ENCODE results near the gene UGT3A1. TPM values are rescaled to one million over a fixed set of nuclear protein-coding genes. Genes with fewer than 3 reads are reported as not detected.
A peak's percentile ranks its signal among the peaks of the same experiment; 100 is the strongest.

UGT3A1 gene
- total RNA-seq, 1 experiment from 2014 or later, result 0.87 TPM

DNA sequence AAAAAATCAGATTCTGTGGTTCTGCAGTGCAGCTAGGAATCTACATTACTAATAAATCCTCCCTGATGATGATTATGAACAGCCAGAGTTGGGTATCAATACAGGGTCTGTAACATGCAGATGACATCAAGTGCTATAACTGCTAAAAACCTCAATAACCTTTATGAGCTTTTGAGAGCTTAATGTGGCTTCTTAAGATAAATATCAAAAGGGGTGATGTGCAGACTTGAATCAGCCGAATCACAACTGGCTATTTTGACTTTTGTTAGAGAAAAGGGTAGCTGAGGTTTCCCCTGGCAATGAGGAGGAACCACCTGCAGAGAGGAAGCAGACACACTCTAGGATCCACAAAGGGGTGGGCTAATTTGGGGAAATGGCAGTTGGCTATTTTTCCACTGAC lies 83.0 kb downstream of the UGT3A1 start:
- no peak overlapping the region for H3K4me3 ChIP-seq (ENCODE audit: insufficient read depth, low read depth, low read length)
- peak; percentile 16 for DNase-seq
- H3K27me3 ChIP-seq (ENCODE audit: control insufficient read depth, insufficient read depth, low read length), result no peaks in the 10 kb centered on the region
- no peaks in the 10 kb centered on the region for H3K36me3 ChIP-seq (replicated peaks; ENCODE audit: control insufficient read depth, insufficient read depth, low read length)

GRCh38 chr5:35904443-35905132 lies 86.6 kb downstream of the UGT3A1 start:
- H3K4me3 ChIP-seq (ENCODE audit: insufficient read depth, low read depth, low read length), result no peak overlapping the region
- H3K36me3 ChIP-seq (replicated peaks; ENCODE audit: control insufficient read depth, insufficient read depth, low read length), result no peaks in the 10 kb centered on the region
- no peaks in the 10 kb centered on the region for H3K27me3 ChIP-seq (ENCODE audit: control insufficient read depth, insufficient read depth, low read length)
- no peak for DNase-seq

DNA sequence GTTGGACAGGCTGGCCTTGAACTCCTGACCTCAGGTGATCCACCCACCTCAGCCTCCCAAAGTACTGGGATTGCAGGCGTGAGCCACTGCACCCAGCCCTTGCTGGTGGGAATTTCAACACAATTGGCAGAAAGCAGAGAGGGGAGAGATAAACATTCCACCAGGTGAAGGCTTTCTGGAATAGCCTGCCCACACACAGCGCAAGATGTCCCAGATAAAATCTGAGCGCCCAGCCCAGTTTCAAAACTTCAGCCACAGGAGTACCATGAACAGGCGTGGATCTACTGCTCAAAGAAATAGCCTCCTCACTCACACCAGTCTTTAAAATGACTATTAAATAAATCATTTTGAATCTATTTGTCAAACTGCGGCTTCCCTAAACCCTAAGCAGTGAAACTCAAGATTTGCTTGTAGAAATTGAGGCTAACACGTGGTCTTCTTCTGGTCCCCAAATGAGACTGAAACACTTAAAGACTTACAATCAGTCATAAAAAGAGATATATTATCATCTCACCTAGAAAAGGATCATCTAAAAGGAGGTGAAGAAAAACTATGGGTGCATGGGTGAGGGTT lies 87.5 kb downstream of the UGT3A1 start:
- Histone ChIP-seq H3K27me3 (ENCODE audit: control insufficient read depth, insufficient read depth, low read length) (no peaks in the 10 kb centered on the region), H3K36me3 (replicated peaks; ENCODE audit: control insufficient read depth, insufficient read depth, low read length) (no peaks in the 10 kb centered on the region), H3K4me3 (ENCODE audit: insufficient read depth, low read depth, low read length) (no peak overlapping the region)
- no peak for DNase-seq

- DNase-seq, result no peak
- H3K27me3 ChIP-seq (ENCODE audit: control insufficient read depth, insufficient read depth, low read length), result no peaks in the 10 kb centered on the region
- no peak overlapping the region for H3K4me3 ChIP-seq (ENCODE audit: insufficient read depth, low read depth, low read length)
- H3K36me3 ChIP-seq (replicated peaks; ENCODE audit: control insufficient read depth, insufficient read depth, low read length), result no peaks in the 10 kb centered on the region
These were observed 89.0 kb downstream of the UGT3A1 start for GRCh38 chr5:35902046-35902672.

Other genes starting within 250 kb of the UGT3A1 start
- gene IL7R, start 134.5 kb downstream of the UGT3A1 start, total RNA-seq (2014; rRNA removed; shearing (Covaris generic)), result not detected in 2 replicates
- not detected in 2 replicates for gene CAPSL, start 52.8 kb downstream of the UGT3A1 start, total RNA-seq (2014; rRNA removed; shearing (Covaris generic))
- gene UGT3A2, start 75.5 kb upstream of the UGT3A1 start, total RNA-seq (2014; rRNA removed; shearing (Covaris generic)), result 4.7 and 6.5 TPM in 2 replicates
- gene LMBRD2, start 160.5 kb upstream of the UGT3A1 start, total RNA-seq (2014; rRNA removed; shearing (Covaris generic)), result 4.1 and 5.0 TPM in 2 replicates
- gene SKP2, start 160.7 kb upstream of the UGT3A1 start, total RNA-seq (2014; rRNA removed; shearing (Covaris generic)), result 60.7 and 90.0 TPM in 2 replicates